ENCODE results near the gene SLC35F6.
A peak's percentile ranks its signal among the peaks of the same experiment; 100 is the strongest.

The SLC35F6 gene

GRCh38 chr2:26720322-26721114 is 43.6 kb upstream of the SLC35F6 start:
- H3K4me3 ChIP-seq (ENCODE audit: low read depth, low read length): no peak overlapping the region
- TF ChIP-seq CTCF (conservative IDR thresholded peaks at IDR 0.05; ENCODE audit: low read depth, low read length): no peak
- peak; percentile 95 for DNase-seq (ENCODE audit: low read depth)

GRCh38 chr2:26721115-26722032 is 42.7 kb upstream of the SLC35F6 start:
- no peak overlapping the region for H3K4me3 ChIP-seq (ENCODE audit: low read depth, low read length)
- no peak for DNase-seq (ENCODE audit: low read depth)
- TF ChIP-seq CTCF (conservative IDR thresholded peaks at IDR 0.05; ENCODE audit: low read depth, low read length): no peak

GRCh38 chr2:26722328-26722727 is 41.8 kb upstream of the SLC35F6 start:
- no peak for TF ChIP-seq CTCF (conservative IDR thresholded peaks at IDR 0.05; ENCODE audit: low read depth, low read length)
- no peak overlapping the region for H3K4me3 ChIP-seq (ENCODE audit: low read depth, low read length)
- no peak for DNase-seq (ENCODE audit: low read depth)

- no peak for TF ChIP-seq CTCF (conservative IDR thresholded peaks at IDR 0.05; ENCODE audit: low read depth, low read length)
- no peak for DNase-seq (ENCODE audit: low read depth)
- H3K4me3 ChIP-seq (ENCODE audit: low read depth, low read length): no peak overlapping the region
These were observed 41.2 kb upstream of the SLC35F6 start for GRCh38 chr2:26722911-26723310.

- DNase-seq (ENCODE audit: low read depth): no peak
- TF ChIP-seq CTCF (conservative IDR thresholded peaks at IDR 0.05; ENCODE audit: low read depth, low read length): no peak
- H3K4me3 ChIP-seq (ENCODE audit: low read depth, low read length): no peak overlapping the region
These were observed 40.6 kb upstream of the SLC35F6 start for GRCh38 chr2:26723475-26723874.

GRCh38 chr2:26723991-26724750 is 39.9 kb upstream of the SLC35F6 start:
- DNase-seq (ENCODE audit: low read depth): peak; percentile 74
- no peak overlapping the region for H3K4me3 ChIP-seq (ENCODE audit: low read depth, low read length)

More at GRCh38 chr2:26723991-26724750, 39.9 kb upstream of the SLC35F6 start:
- TF ChIP-seq CTCF (conservative IDR thresholded peaks at IDR 0.05; ENCODE audit: low read depth, low read length): no peak

All from choroid plexus epithelial cell (primary cell).